ENCODE measurements around the gene APBB2.

DNA sequence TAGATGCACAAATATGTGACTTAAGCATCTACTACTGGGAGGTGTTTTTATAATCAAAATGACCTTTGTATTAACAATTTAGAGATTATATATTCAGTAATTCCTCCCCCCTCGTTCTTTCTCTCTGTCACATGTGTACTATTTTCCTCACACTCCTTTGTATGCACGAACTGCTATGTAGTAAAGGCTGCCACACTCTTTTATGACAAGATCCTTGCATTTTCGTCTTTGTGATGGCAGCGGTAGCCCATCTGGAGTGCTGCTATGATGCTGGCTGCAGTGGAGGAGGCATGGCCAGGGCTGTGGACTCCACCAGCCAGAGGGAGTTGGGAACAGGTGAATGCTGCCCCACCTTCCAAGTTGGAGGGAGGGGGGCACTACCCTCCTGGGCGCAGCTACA, 248.3 kb downstream of the APBB2 start:
- TF ChIP-seq, protein P1, sequence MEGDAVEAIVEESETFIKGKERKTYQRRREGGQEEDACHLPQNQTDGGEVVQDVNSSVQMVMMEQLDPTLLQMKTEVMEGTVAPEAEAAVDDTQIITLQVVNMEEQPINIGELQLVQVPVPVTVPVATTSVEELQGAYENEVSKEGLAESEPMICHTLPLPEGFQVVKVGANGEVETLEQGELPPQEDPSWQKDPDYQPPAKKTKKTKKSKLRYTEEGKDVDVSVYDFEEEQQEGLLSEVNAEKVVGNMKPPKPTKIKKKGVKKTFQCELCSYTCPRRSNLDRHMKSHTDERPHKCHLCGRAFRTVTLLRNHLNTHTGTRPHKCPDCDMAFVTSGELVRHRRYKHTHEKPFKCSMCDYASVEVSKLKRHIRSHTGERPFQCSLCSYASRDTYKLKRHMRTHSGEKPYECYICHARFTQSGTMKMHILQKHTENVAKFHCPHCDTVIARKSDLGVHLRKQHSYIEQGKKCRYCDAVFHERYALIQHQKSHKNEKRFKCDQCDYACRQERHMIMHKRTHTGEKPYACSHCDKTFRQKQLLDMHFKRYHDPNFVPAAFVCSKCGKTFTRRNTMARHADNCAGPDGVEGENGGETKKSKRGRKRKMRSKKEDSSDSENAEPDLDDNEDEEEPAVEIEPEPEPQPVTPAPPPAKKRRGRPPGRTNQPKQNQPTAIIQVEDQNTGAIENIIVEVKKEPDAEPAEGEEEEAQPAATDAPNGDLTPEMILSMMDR (IDR thresholded peaks at IDR 0.05) = no peak
- TF ChIP-seq POLR2A (IDR thresholded peaks at IDR 0.05) = no peak
